ENCODE data around the gene CTNND2. TPM values are rescaled to one million over a fixed set of nuclear protein-coding genes. Genes with fewer than 3 reads are reported as not detected.

The CTNND2 gene
- total and polyA plus RNA-seq, 8 donors: 9.2 to 62.8 (median 43.7) TPM

DNA sequence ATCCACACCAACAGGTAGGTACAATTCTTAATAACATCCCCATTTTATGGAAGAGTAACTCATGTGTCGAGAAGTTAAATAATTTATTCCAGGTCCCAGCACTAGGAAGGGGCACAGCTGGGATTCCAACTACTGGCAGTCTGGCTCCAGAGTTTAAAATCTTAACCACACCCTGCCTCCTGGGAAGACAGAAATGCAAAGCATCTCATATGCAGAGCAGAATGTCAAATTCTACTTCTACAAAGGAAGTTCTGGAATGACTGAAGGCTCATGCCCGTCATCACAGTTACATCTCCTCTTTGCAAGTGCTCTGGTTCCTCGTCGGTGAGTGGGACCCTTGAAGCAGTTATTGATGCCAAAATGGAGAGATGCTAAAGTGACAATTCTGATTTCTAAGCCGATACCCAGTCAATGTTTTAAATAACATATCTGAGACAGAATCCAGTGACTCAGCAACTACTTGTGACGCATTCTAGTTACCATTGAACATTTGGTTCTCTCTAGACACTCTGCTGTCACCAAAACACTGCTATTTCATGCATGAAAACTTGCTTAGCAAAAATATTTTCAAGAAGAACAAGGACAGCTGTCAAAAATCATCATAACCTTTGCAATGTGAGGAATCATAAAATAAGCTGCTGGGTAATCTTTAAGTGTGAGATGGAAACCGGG, 412.7 kb downstream of the CTNND2 start:
- no peak for DNase-seq
- FAIRE-seq: no peak
- Histone ChIP-seq H3K9me3 (no peaks in the 10 kb centered on the region), H3K27ac (no peak overlapping the region), H3K4me3 (no peak overlapping the region), H3K27me3 (no peaks in the 10 kb centered on the region), H3K36me3 (no peaks in the 10 kb centered on the region), H3K4me1 (no peaks in the 10 kb centered on the region)
- ATAC-seq: no peak
- TF ChIP-seq, protein P1, sequence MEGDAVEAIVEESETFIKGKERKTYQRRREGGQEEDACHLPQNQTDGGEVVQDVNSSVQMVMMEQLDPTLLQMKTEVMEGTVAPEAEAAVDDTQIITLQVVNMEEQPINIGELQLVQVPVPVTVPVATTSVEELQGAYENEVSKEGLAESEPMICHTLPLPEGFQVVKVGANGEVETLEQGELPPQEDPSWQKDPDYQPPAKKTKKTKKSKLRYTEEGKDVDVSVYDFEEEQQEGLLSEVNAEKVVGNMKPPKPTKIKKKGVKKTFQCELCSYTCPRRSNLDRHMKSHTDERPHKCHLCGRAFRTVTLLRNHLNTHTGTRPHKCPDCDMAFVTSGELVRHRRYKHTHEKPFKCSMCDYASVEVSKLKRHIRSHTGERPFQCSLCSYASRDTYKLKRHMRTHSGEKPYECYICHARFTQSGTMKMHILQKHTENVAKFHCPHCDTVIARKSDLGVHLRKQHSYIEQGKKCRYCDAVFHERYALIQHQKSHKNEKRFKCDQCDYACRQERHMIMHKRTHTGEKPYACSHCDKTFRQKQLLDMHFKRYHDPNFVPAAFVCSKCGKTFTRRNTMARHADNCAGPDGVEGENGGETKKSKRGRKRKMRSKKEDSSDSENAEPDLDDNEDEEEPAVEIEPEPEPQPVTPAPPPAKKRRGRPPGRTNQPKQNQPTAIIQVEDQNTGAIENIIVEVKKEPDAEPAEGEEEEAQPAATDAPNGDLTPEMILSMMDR (IDR thresholded peaks at IDR 0.05): no peak
- WGBS, 2 donors: 93 to 95% methylated on average over 7 of the region's 7 CpGs
- intact Hi-C loops (cut with DNase I): no loop called here

DNA sequence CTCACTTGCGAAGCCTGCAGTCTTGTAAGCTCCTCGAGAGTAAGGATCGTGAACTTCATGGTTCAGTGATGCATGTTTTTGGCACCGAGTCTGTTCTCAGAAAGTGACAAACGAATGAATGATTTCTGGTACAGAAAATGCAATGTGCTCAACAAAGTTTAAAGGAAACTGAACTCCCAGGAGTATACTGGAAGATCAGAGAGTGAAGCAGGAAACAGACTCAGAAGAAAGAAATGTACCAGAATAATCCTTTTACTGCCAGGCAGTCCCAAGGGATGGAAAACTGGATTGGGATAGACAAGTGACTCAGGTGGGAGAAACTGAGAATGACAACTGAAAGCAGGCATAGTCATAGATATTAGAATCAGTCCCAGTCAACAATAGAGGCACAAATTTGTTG, 420.6 kb downstream of the CTNND2 start:
- TF ChIP-seq, protein P1 (IDR thresholded peaks at IDR 0.05): no peak
- DNase-seq (no peak), ATAC-seq (no peak), FAIRE-seq (no peak)
- no peaks in the 10 kb centered on the region for H3K9me3 ChIP-seq
- no peaks in the 10 kb centered on the region for H3K27me3 ChIP-seq
- H3K4me3 ChIP-seq: no peak overlapping the region
- no peaks in the 10 kb centered on the region for H3K4me1 ChIP-seq
- H3K27ac ChIP-seq: no peak overlapping the region
- intact Hi-C loops (cut with DNase I): no loop called here
- WGBS, 2 donors: 92 to 94% methylated on average over 5 of the region's 5 CpGs
- no peaks in the 10 kb centered on the region for H3K36me3 ChIP-seq

DNA sequence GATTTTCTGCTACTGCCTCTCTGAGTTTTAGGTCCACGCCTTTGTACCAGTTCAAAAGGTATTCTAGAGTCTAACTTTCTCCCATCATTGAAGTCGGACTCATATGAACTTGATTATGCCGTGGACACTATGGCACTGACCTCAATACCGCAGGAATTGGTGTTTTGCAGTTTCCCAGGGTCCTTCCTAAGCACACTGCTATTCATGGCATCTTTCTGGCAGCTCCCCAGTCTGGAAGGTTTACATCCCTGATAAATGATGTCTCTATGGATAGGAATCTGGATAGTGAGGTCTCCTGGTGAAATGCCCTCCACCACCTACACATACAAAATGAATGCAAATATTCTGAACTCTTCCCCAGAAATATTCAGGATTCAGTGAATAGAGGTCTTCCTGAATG, 422.2 kb downstream of the CTNND2 start:
- Histone ChIP-seq H3K27ac (no peak overlapping the region), H3K36me3 (no peaks in the 10 kb centered on the region), H3K4me1 (no peaks in the 10 kb centered on the region), H3K4me3 (no peak overlapping the region), H3K9me3 (no peaks in the 10 kb centered on the region), H3K27me3 (no peaks in the 10 kb centered on the region)
- DNase-seq (no peak), ATAC-seq (no peak), FAIRE-seq (no peak)
- 94 to 98% methylated on average over 4 of the region's 4 CpGs for WGBS, 2 donors
- intact Hi-C loops (cut with DNase I): no loop called here
- TF ChIP-seq, protein P1 (IDR thresholded peaks at IDR 0.05): no peak

DNA sequence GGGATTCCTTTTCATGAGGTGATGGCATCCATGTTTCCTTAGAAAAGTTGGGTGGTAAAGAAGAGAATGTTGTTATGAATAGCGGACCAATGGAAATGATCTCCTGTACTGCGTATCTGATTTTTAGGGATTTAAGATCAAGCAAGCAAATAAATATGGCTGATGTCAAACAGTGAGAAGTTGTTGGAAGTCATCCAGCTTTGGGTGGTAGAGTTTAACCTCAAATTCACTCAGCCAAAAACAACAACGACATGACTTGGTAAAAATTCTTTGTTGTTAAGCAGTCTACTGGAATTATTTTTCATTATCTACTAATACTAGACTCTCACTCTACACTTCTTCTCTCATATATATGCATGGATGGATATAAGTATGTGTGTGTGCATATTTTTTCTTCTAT, 426.5 kb downstream of the CTNND2 start:
- no peak overlapping the region for H3K27ac ChIP-seq

DNA sequence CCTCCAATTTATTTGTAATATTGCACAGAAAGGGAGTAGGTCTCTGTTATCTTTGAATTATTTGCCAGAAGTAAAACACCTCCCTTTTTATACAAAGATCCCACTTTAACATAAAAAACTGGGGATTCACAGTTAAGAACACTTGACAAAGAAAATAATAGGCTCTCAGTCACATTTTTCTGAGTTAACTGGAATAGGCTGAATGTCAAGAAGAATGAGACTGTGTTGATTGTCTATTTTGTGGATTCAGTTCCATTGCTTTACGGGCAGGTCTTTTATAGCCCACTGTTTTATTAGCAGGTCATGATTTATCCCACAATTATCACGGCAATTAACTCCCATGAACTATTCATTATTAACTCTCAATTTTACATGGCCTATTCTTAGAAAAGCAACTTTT, 427.4 kb downstream of the CTNND2 start:
- no peak for DNase-seq
- 92 to 96% methylated on average over 2 of the region's 2 CpGs for WGBS, 2 donors
- no peak for ATAC-seq
- Histone ChIP-seq H3K27me3 (no peaks in the 10 kb centered on the region), H3K4me3 (no peak overlapping the region), H3K4me1 (no peaks in the 10 kb centered on the region), H3K27ac (no peak overlapping the region), H3K9me3 (no peaks in the 10 kb centered on the region), H3K36me3 (no peaks in the 10 kb centered on the region)
- intact Hi-C loops (cut with DNase I): no loop called here
- no peak for FAIRE-seq
- TF ChIP-seq, protein P1 (IDR thresholded peaks at IDR 0.05): no peak

More for the DNA sequence above, 426.5 kb downstream of the CTNND2 start:
- ATAC-seq (no peak), FAIRE-seq (no peak), DNase-seq (no peak)
- Histone ChIP-seq H3K4me3 (no peak overlapping the region), H3K4me1 (no peaks in the 10 kb centered on the region), H3K36me3 (no peaks in the 10 kb centered on the region), H3K27me3 (no peaks in the 10 kb centered on the region), H3K9me3 (no peaks in the 10 kb centered on the region)
- intact Hi-C loops (cut with DNase I): no loop called here
- TF ChIP-seq, protein P1 (IDR thresholded peaks at IDR 0.05): no peak
- WGBS, 2 donors: 67 to 68% methylated on average over 3 of the region's 3 CpGs
